ENCODE results near the gene MMP28. TPM values are rescaled to one million over a fixed set of nuclear protein-coding genes. Genes with fewer than 3 reads are reported as not detected.
"Not testable (repeated sequence)": the region's sequence is repeated elsewhere in the genome, so short reads cannot be mapped to it uniquely, and the experiment has no call there.

Gene MMP28
- total RNA-seq, 1 donor from 2014 or later: 8.6 TPM

- no peak overlapping the region for H3K27ac Mint-ChIP-seq (ENCODE audit: unreplicated experiment)
- no peaks in the 10 kb centered on the region for H3K36me3 Mint-ChIP-seq (ENCODE audit: low read depth)
- TF ChIP-seq CTCF (IDR thresholded peaks at IDR 0.05): no peak
- no peaks in the 10 kb centered on the region for H3K9me3 Mint-ChIP-seq (ENCODE audit: low read depth)
- H3K4me1 Mint-ChIP-seq (ENCODE audit: low read depth): peaks cover 21% of the 10 kb centered on the region
- no peak for DNase-seq (ENCODE audit: low spot score)
- H3K27me3 Mint-ChIP-seq (ENCODE audit: low read depth): peaks cover 1% of the 10 kb centered on the region
- H3K4me3 Mint-ChIP-seq (ENCODE audit: unreplicated experiment): no peak overlapping the region
Measured at GRCh38 chr17:35761601-35762000, 33.8 kb downstream of the MMP28 start.

GRCh38 chr17:35760587-35760986, 34.9 kb downstream of the MMP28 start, which contains the start of gene C17orf50:
TSS of gene C17orf50 (plus strand) at chr17:35760887. CDS start at chr17:35760942, 55 bp downstream.
- Mint-ChIP-seq H3K4me1 (ENCODE audit: low read depth) (peaks cover 16% of the 10 kb centered on the region), H3K36me3 (ENCODE audit: low read depth) (no peaks in the 10 kb centered on the region), H3K9me3 (ENCODE audit: low read depth) (no peaks in the 10 kb centered on the region), H3K4me3 (ENCODE audit: unreplicated experiment) (no peak within 1 kb of the TSS), H3K27me3 (ENCODE audit: low read depth) (peaks cover 1% of the 10 kb centered on the region), H3K27ac (ENCODE audit: unreplicated experiment) (no peak within 1 kb of the TSS)
- TF ChIP-seq CTCF (IDR thresholded peaks at IDR 0.05): no peak
- DNase-seq (ENCODE audit: low spot score): no peak

- H3K27ac Mint-ChIP-seq (ENCODE audit: unreplicated experiment): no peak overlapping the region
- no peak for DNase-seq (ENCODE audit: low spot score)
Measured at GRCh38 chr17:35757243-35757642, 38.2 kb downstream of the MMP28 start.

GRCh38 chr17:35752945-35753764, 42.3 kb downstream of the MMP28 start, which contains the start of gene GAS2L2:
TSS of gene GAS2L2 (minus strand) at chr17:35753239. CDS start at chr17:35752850, 389 bp downstream.
- TF ChIP-seq CTCF (IDR thresholded peaks at IDR 0.05): no peak
- H3K9me3 Mint-ChIP-seq (ENCODE audit: low read depth): no peaks in the 10 kb centered on the region
- peaks cover 19% of the 10 kb centered on the region for H3K27me3 Mint-ChIP-seq (ENCODE audit: low read depth)
- DNase-seq (ENCODE audit: low spot score): no peak
- H3K4me1 Mint-ChIP-seq (ENCODE audit: low read depth): peaks cover 20% of the 10 kb centered on the region
- no peak within 1 kb of the TSS for H3K4me3 Mint-ChIP-seq (ENCODE audit: unreplicated experiment)
- H3K36me3 Mint-ChIP-seq (ENCODE audit: low read depth): no peaks in the 10 kb centered on the region
- no peak within 1 kb of the TSS for H3K27ac Mint-ChIP-seq (ENCODE audit: unreplicated experiment)

More at GRCh38 chr17:35757243-35757642, 38.2 kb downstream of the MMP28 start:
- no peak for TF ChIP-seq CTCF (IDR thresholded peaks at IDR 0.05)
- no peaks in the 10 kb centered on the region for H3K36me3 Mint-ChIP-seq (ENCODE audit: low read depth)
- H3K9me3 Mint-ChIP-seq (ENCODE audit: low read depth): no peaks in the 10 kb centered on the region
- H3K4me3 Mint-ChIP-seq (ENCODE audit: unreplicated experiment): no peak overlapping the region
- H3K4me1 Mint-ChIP-seq (ENCODE audit: low read depth): peaks cover 7% of the 10 kb centered on the region
- H3K27me3 Mint-ChIP-seq (ENCODE audit: low read depth): peaks cover 1% of the 10 kb centered on the region

- H3K27ac Mint-ChIP-seq (ENCODE audit: unreplicated experiment): no peak overlapping the region
- no peak for DNase-seq (ENCODE audit: low spot score)
- no peaks in the 10 kb centered on the region for H3K36me3 Mint-ChIP-seq (ENCODE audit: low read depth)
- no peak overlapping the region for H3K4me3 Mint-ChIP-seq (ENCODE audit: unreplicated experiment)
- H3K27me3 Mint-ChIP-seq (ENCODE audit: low read depth): peaks cover 19% of the 10 kb centered on the region
- no peaks in the 10 kb centered on the region for H3K9me3 Mint-ChIP-seq (ENCODE audit: low read depth)
- no peak for TF ChIP-seq CTCF (IDR thresholded peaks at IDR 0.05)
- peaks cover 21% of the 10 kb centered on the region for H3K4me1 Mint-ChIP-seq (ENCODE audit: low read depth)
Measured at GRCh38 chr17:35752471-35752870, 43.0 kb downstream of the MMP28 start.

- DNase-seq (ENCODE audit: low spot score): not testable (repeated sequence)
Measured at GRCh38 chr17:35751541-35751940, 43.9 kb downstream of the MMP28 start.

More at GRCh38 chr17:35751541-35751940, 43.9 kb downstream of the MMP28 start:
- H3K4me3 Mint-ChIP-seq (ENCODE audit: unreplicated experiment); H3K9me3 Mint-ChIP-seq (ENCODE audit: low read depth); H3K27ac Mint-ChIP-seq (ENCODE audit: unreplicated experiment); H3K36me3 Mint-ChIP-seq (ENCODE audit: low read depth): not testable (repeated sequence)
- Mint-ChIP-seq H3K27me3 (ENCODE audit: low read depth) (peaks cover 19% of the 10 kb centered on the region), H3K4me1 (ENCODE audit: low read depth) (peaks cover 21% of the 10 kb centered on the region)
